Measurements from ENCODE around the gene FKBP10. TPM values are rescaled to one million over a fixed set of nuclear protein-coding genes. Genes with fewer than 3 reads are reported as not detected.
"Not testable (repeated sequence)": the region's sequence is repeated elsewhere in the genome, so short reads cannot be mapped to it uniquely, and the experiment has no call there.

The FKBP10 gene
- total and polyA plus RNA-seq, 2 experiments from 2014 or later: 88.0 to 290 TPM

DNA sequence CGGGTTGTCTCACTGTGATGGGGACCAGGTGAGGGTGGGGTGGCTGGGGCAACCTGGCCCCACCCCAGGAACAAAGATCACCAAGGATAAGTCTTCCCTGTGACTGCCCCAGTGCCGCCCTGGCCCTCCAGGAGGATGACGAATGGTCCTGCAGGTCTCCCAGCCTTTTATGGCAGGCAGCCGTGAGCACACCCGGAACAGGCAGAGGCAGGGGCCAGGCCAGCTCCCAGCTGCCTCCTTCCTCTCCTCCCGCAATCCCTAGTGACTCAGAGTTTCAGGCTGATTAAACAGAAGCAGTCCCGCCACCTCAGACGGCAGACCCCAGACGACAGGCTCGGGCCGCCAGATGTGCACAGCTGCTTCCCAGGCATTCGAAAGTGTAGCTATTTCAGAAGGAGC lies 39.6 kb upstream of the FKBP10 start:
- peak; percentile 93 for DNase-seq (ENCODE audit: low spot score)
- H3K79me2 ChIP-seq: peaks cover 81% of the 10 kb centered on the region
- no peak overlapping the region for H3K4me3 ChIP-seq
- H2AFZ ChIP-seq: no peak overlapping the region
- 15% methylated on average over 10 of the region's 12 CpGs for WGBS (ENCODE audit: low lambda C conversion rate, missing lambda C conversion rate)
- peak overlapping the region; percentile 98 for H3K27ac ChIP-seq
- peaks cover 57% of the 10 kb centered on the region for H3K4me1 ChIP-seq (ENCODE audit: insufficient read depth)
- H3K36me3 ChIP-seq (replicated peaks; ENCODE audit: insufficient read depth, low read depth): no peaks in the 10 kb centered on the region
- H4K20me1 ChIP-seq (ENCODE audit: insufficient read depth, poor library complexity, severe bottlenecking): peaks cover 86% of the 10 kb centered on the region
- H3K27me3 ChIP-seq: no peaks in the 10 kb centered on the region
- no peaks in the 10 kb centered on the region for H3K9me3 ChIP-seq (ENCODE audit: low read depth)
- H3K4me2 ChIP-seq: peak overlapping the region; percentile 71
- TF ChIP-seq, protein P1, sequence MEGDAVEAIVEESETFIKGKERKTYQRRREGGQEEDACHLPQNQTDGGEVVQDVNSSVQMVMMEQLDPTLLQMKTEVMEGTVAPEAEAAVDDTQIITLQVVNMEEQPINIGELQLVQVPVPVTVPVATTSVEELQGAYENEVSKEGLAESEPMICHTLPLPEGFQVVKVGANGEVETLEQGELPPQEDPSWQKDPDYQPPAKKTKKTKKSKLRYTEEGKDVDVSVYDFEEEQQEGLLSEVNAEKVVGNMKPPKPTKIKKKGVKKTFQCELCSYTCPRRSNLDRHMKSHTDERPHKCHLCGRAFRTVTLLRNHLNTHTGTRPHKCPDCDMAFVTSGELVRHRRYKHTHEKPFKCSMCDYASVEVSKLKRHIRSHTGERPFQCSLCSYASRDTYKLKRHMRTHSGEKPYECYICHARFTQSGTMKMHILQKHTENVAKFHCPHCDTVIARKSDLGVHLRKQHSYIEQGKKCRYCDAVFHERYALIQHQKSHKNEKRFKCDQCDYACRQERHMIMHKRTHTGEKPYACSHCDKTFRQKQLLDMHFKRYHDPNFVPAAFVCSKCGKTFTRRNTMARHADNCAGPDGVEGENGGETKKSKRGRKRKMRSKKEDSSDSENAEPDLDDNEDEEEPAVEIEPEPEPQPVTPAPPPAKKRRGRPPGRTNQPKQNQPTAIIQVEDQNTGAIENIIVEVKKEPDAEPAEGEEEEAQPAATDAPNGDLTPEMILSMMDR (IDR thresholded peaks at IDR 0.05; ENCODE audit: poor library complexity): no peak
- TF ChIP-seq EZH2 (IDR thresholded peaks at IDR 0.05; ENCODE audit: borderline replicate concordance) (no peak), EZH2phosphoT487 (IDR thresholded peaks at IDR 0.05; ENCODE audit: low read depth, severe bottlenecking, unreplicated experiment) (no peak)
- no peaks in the 10 kb centered on the region for H3K9me2 ChIP-seq (replicated peaks; ENCODE audit: insufficient read depth)

DNA sequence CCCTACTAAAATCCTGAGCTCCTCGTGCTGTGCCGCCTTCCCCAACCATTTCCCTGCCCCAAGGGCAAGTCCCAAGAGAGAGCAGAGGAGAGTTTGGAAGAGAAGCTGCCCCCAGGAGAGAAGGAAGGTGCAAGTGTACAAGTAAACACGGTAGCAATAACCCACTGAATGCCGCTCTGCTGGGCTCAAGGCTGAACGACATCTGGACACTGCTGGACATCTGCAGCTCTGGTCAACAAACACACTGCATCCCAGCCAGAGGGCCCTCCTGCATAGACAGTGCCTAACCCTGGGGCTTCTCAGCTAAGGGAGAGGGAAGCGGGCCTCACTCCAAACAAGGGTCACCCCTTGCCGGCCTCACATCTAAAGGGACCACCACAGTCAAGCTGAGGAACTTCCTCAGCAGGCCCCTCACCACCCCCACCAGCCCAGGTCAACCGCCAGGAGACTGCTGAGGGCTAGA lies 39.0 kb upstream of the FKBP10 start:
- Histone ChIP-seq H2AFZ (no peak overlapping the region), H3K4me3 (no peak overlapping the region), H3K4me1 (ENCODE audit: insufficient read depth) (peaks cover 59% of the 10 kb centered on the region), H3K9me2 (replicated peaks; ENCODE audit: insufficient read depth) (no peaks in the 10 kb centered on the region), H3K9me3 (ENCODE audit: low read depth) (no peaks in the 10 kb centered on the region), H3K27me3 (no peaks in the 10 kb centered on the region), H4K20me1 (ENCODE audit: insufficient read depth, poor library complexity, severe bottlenecking) (peaks cover 86% of the 10 kb centered on the region), H3K4me2 (peak overlapping the region; percentile 71), H3K79me2 (peaks cover 85% of the 10 kb centered on the region), H3K27ac (peak overlapping the region; percentile 98), H3K36me3 (replicated peaks; ENCODE audit: insufficient read depth, low read depth) (no peaks in the 10 kb centered on the region)
- no peak for DNase-seq (ENCODE audit: low spot score)
- WGBS (ENCODE audit: low lambda C conversion rate, missing lambda C conversion rate): 45% methylated on average over 8 of the region's 8 CpGs
- TF ChIP-seq EZH2 (IDR thresholded peaks at IDR 0.05; ENCODE audit: borderline replicate concordance) (no peak), EZH2phosphoT487 (IDR thresholded peaks at IDR 0.05; ENCODE audit: low read depth, severe bottlenecking, unreplicated experiment) (no peak)
- TF ChIP-seq, protein P1 (IDR thresholded peaks at IDR 0.05; ENCODE audit: poor library complexity): no peak

DNA sequence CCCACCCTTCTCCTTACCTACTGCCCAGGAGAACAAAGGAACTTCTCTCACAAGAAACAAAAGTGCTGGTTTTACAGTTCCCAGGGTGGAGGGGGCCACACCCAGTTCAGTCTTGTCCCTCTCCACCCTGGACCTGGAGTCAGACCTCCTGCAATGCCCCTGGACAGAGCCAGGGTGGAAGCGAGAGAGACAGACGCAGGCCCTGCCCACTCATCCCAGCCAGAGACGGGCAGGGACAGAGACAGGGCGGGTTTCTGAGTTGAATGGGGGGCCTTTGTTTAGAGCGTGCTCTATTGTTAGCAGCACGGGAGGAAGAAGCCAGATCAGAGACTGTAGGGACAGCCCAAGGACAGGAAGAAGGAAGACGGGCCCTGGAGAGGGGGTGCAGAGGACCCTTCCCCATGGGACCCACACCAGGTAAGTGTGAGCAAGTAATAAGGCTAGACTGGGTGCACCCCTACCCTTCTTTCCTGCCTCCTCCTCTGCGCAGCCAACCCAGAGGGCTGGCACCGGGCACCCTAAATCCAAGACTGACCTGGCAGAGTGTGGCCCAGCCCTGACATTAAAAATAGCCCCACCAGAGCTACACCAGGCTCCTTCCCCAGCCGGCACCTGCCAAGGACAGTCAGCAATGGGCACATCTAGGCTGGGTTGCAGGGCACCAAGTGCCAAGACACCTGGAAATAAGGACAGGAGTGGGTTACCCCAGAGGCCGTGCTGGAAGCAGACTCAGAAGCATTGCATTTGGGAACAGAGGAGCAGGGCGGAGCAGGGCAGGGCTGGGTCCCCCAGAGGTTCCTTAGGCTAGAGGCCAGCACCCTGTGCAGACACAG lies 37.2 kb upstream of the FKBP10 start:
- peaks cover 94% of the 10 kb centered on the region for H3K79me2 ChIP-seq
- WGBS (ENCODE audit: low lambda C conversion rate, missing lambda C conversion rate): 82% methylated on average over 12 of the region's 12 CpGs
- no peak for TF ChIP-seq EZH2phosphoT487 (IDR thresholded peaks at IDR 0.05; ENCODE audit: low read depth, severe bottlenecking, unreplicated experiment)
- H3K27me3 ChIP-seq: no peaks in the 10 kb centered on the region
- peaks cover 59% of the 10 kb centered on the region for H3K4me1 ChIP-seq (ENCODE audit: insufficient read depth)
- DNase-seq (ENCODE audit: low spot score): no peak
- no peak overlapping the region for H2AFZ ChIP-seq
- peaks cover 91% of the 10 kb centered on the region for H4K20me1 ChIP-seq (ENCODE audit: insufficient read depth, poor library complexity, severe bottlenecking)
- no peak overlapping the region for H3K4me2 ChIP-seq
- peak overlapping the region; percentile 98 for H3K27ac ChIP-seq
- H3K9me2 ChIP-seq (replicated peaks; ENCODE audit: insufficient read depth): no peaks in the 10 kb centered on the region
- H3K9me3 ChIP-seq (ENCODE audit: low read depth): no peaks in the 10 kb centered on the region
- no peaks in the 10 kb centered on the region for H3K36me3 ChIP-seq (replicated peaks; ENCODE audit: insufficient read depth, low read depth)
- no peak overlapping the region for H3K4me3 ChIP-seq

DNA sequence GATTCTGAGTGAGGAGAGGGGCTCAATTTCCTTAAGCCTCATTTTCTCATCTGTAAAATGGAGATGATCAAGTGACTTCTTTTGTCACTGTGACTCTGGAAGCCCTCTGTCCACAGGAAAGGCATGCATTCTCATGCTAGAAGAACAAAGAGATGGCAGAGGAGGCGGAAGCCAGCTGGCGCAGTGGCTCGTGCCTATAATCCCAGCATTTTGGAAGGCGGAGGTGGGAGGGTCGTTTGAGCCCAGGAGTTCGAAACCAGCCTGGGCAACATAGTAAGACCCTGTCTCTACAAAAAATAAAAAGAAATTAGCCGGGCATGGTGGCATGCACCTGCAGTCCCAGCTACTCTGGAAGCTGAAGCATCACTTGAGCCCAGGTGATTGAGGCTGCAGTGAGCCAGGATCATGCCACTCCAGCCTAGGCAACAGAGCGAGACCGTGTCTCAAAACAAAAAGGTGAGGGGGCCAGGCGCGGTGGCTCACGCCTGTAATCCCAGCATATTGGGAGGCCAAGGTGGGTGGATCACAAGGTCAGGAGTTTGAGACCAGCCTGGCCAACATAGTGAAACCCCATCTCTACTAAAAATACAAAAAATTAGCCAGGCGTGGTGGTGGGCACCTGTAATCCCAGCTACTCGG lies 36.4 kb upstream of the FKBP10 start:
- not testable (repeated sequence) for H3K27me3 ChIP-seq; H3K36me3 ChIP-seq (replicated peaks; ENCODE audit: insufficient read depth, low read depth); H3K4me3 ChIP-seq; H3K9me2 ChIP-seq (replicated peaks; ENCODE audit: insufficient read depth); H3K4me2 ChIP-seq; H3K9me3 ChIP-seq (ENCODE audit: low read depth); H2AFZ ChIP-seq; DNase-seq (ENCODE audit: low spot score)
- peaks cover 91% of the 10 kb centered on the region for H4K20me1 ChIP-seq (ENCODE audit: insufficient read depth, poor library complexity, severe bottlenecking)
- peaks cover 61% of the 10 kb centered on the region for H3K4me1 ChIP-seq (ENCODE audit: insufficient read depth)
- H3K27ac ChIP-seq: peak overlapping the region; percentile 79
- H3K79me2 ChIP-seq: peaks cover 93% of the 10 kb centered on the region
- 94% methylated on average over 14 of the region's 14 CpGs for WGBS (ENCODE audit: low lambda C conversion rate, missing lambda C conversion rate)

Measured in hepatocyte (in vitro differentiated cells).